CD14-positive monocyte (primary cell): ENCODE measurements around the gene LTA4H. TPM values are rescaled to one million over a fixed set of nuclear protein-coding genes. Genes with fewer than 3 reads are reported as not detected.

Experiments used
- DNase-seq, 3 donors: peaks; one replicate each; pipeline ENCODE4 v3.0.0-alpha.2; 2011 to 2022
- H2AFZ ChIP-seq: 2 replicates; pipeline ENCODE4 v1.6.0; 2012; ENCODE audit warnings: mild to moderate bottlenecking, low read depth, low read length, inconsistent platforms; ENCODE audit not compliant: insufficient read depth, poor library complexity, severe bottlenecking
- H3K27ac ChIP-seq, 2 donors: 1 replicate in 1 of 2; 2 replicates in 1 of 2; pipeline ENCODE4 v1.5.1; 2012 to 2013; ENCODE audit warnings: low read length in 2 of 2, control low read depth in 1 of 2, inconsistent platforms in 1 of 2, low read depth in 1 of 2, mild to moderate bottlenecking in 1 of 2
- H3K27me3 ChIP-seq, 2 donors: one replicate each; pipeline versions ENCODE4 v1.6.0 to v1.6.1; 2011 to 2013; ENCODE audit warnings: low read length in 2 of 2; ENCODE audit not compliant: control insufficient read depth in 2 of 2, insufficient read depth in 2 of 2
- H3K36me3 ChIP-seq, 2 donors: replicated peaks in 1 of 2; 1 replicate in 1 of 2; 2 replicates in 1 of 2; pipeline versions ENCODE4 v1.5.1 to v1.6.1; 2012 to 2013; ENCODE audit warnings: low read length in 2 of 2, control low read depth in 1 of 2, inconsistent platforms in 1 of 2, mild to moderate bottlenecking in 1 of 2; ENCODE audit not compliant: insufficient read depth in 2 of 2, control insufficient read depth in 1 of 2
- H3K4me1 ChIP-seq, 2 donors: 1 replicate in 1 of 2; 2 replicates in 1 of 2; pipeline versions ENCODE4 v1.5.1 to v1.6.1; 2012 to 2013; ENCODE audit warnings: low read length in 2 of 2, control low read depth in 1 of 2, inconsistent platforms in 1 of 2, mild to moderate bottlenecking in 1 of 2, moderate library complexity in 1 of 2; ENCODE audit not compliant: insufficient read depth in 2 of 2, control insufficient read depth in 1 of 2
- H3K4me2 ChIP-seq: replicated peaks from 2 replicates; pipeline ENCODE3; 2012; ENCODE audit warnings: low read length, moderate library complexity, mild to moderate bottlenecking; ENCODE audit not compliant: poor library complexity, severe bottlenecking; ENCODE audit errors: extremely low read depth
- H3K4me3 ChIP-seq, 3 experiments: fragments of 200-600 bp in 1 of 3; sonication (generic) in 1 of 3; replicated peaks in 1 of 3; 1 replicate in 2 of 3; 2 replicates in 1 of 3; pipeline ENCODE4 v1.5.1; 2011 to 2013; ENCODE audit warnings: low read length in 3 of 3, mild to moderate bottlenecking in 3 of 3, control low read depth in 2 of 3, low read depth in 2 of 3, inconsistent platforms in 1 of 3, moderate library complexity in 1 of 3
- H3K79me2 ChIP-seq: 2 replicates; pipeline ENCODE4 v1.6.0; 2012; ENCODE audit warnings: mild to moderate bottlenecking, control low read depth, inconsistent platforms, low read length, moderate library complexity; ENCODE audit not compliant: insufficient read depth
- H3K9ac ChIP-seq: 2 replicates; pipeline ENCODE4 v1.6.0; 2017; ENCODE audit warnings: low read length, mild to moderate bottlenecking; ENCODE audit not compliant: insufficient read depth, poor library complexity, severe bottlenecking
- H3K9me3 ChIP-seq, 2 donors: replicated peaks in 1 of 2; 1 replicate in 1 of 2; 2 replicates in 1 of 2; pipeline versions ENCODE4 v1.5.1 to v1.6.1; 2012 to 2013; ENCODE audit warnings: low read length in 2 of 2, control low read depth in 1 of 2; ENCODE audit not compliant: control insufficient read depth in 1 of 2, insufficient read depth in 1 of 2
- H4K20me1 ChIP-seq: 2 replicates; pipeline ENCODE4 v1.6.0; 2012; ENCODE audit warnings: mild to moderate bottlenecking, low read length, control low read depth, moderate library complexity; ENCODE audit not compliant: insufficient read depth
- H3K27ac Mint-ChIP-seq, 7 donors: one replicate each; pipeline ENCODE4 v1.8.0; 2020; ENCODE audit warnings: mild to moderate bottlenecking in 7 of 7, mixed read lengths in 7 of 7, moderate library complexity in 6 of 7, inconsistent platforms in 2 of 7
- H3K27me3 Mint-ChIP-seq, 3 donors: one replicate each; pipeline ENCODE4 v1.8.0; 2021 to 2022; ENCODE audit warnings: low read depth in 3 of 3, mild to moderate bottlenecking in 3 of 3, mixed read lengths in 3 of 3, moderate library complexity in 3 of 3, inconsistent platforms in 1 of 3
- H3K36me3 Mint-ChIP-seq, 2 donors: one replicate each; pipeline ENCODE4 v1.8.0; 2020; ENCODE audit warnings: mixed read lengths in 2 of 2, inconsistent platforms in 1 of 2, mild to moderate bottlenecking in 1 of 2
- H3K4me1 Mint-ChIP-seq: one replicate; pipeline ENCODE4 v1.8.0; 2020; ENCODE audit warnings: mild to moderate bottlenecking, mixed read lengths
- H3K4me3 Mint-ChIP-seq, 2 donors: one replicate each; pipeline ENCODE4 v1.8.0; 2020; ENCODE audit warnings: mild to moderate bottlenecking in 2 of 2, mixed read lengths in 2 of 2, moderate library complexity in 1 of 2
- H3K9me3 Mint-ChIP-seq, 7 donors: one replicate each; pipeline ENCODE4 v1.8.0; 2020 to 2022; ENCODE audit warnings: mixed read lengths in 7 of 7, mild to moderate bottlenecking in 6 of 7, moderate library complexity in 6 of 7, inconsistent platforms in 2 of 7
- WGBS: methylation state at CpG from one replicate; pipeline ENCODE4 v1.1.5; 2013; ENCODE audit warnings: missing lambda C conversion rate; ENCODE audit not compliant: insufficient coverage; 5-methylcytosine and 5-hydroxymethylcytosine counted together
- intact Hi-C, 2 donors: fragments of 100-400 bp; cut with micrococcal nuclease; formaldehyde crosslinking; loops; one replicate each; pipeline versions ENCODE4 v1.15.0 to v1.15.1; 2023
- polyA plus RNA-seq, 3 donors: library from polyadenylated mRNA; depleted of rRNA in 1 of 3; unstranded in 2 of 3; stranded (reverse) in 1 of 3; fragments of 300-500 nt in 2 of 3; fragments of >200 nt in 1 of 3; fragmentation: Illumina TruSeq in 2 of 3; gene quantifications; 1 replicate in 2 of 3; 2 replicates in 1 of 3; pipeline ENCODE4 v1.2.3, GENCODE V29; 2012 to 2021
- TF ChIP-seq, protein P1 (sequence below): fragments of 200-600 bp; IDR thresholded peaks from one replicate; pipeline ENCODE4 v1.8.0; 2022; ENCODE audit warnings: antibody characterized with exemption, mild to moderate bottlenecking

The LTA4H gene
- polyA plus RNA-seq, 3 donors: 278 to 963 (median 647) TPM

DNA sequence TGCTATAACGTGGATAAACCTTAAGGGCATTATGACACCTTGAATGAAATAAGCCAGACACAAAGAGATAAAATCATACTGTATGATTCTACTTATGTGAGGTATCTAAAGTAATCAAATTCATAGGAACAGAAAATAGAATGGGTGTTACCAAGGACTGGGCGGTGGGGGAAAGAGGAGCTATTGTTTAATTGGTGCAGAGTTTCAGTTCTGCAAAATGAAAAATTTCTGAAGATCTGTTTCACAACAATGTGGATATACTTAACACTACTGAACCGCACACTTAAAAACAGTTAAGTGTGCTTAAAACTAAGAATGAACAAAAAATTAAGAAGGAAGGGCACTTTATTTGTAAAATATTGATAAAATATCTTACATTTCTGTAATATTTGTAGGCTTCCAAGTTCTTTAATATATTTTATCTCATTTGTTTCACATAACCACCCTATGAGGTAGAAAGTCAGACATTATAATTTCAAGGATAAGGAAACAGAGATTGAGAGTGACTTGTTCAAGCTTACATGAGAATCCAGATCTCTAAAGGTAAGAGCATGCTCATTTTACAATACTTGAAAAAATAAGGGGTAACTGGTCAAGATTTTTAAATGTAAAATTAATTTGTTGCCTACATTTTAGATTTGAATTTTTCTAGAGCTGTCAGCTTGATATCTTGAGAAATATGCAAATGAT, 14.9 kb downstream of the LTA4H start:
- Histone ChIP-seq H3K4me3 (peak overlapping the region; percentile 2 to 57 (median 26)), H3K36me3 (peaks cover 73 to 85% of the 10 kb centered on the region in 2 donors), H4K20me1 (peaks cover 12% of the 10 kb centered on the region), H3K4me1 (peaks cover 26 to 29% of the 10 kb centered on the region in 2 donors), H3K27me3 (no peaks in the 10 kb centered on the region), H3K9ac (peak overlapping the region; percentile 15), H3K9me3 (no peaks in the 10 kb centered on the region), H3K27ac (peak overlapping the region; percentile 72 to 75), H3K4me2 (peak overlapping the region; percentile 65), H2AFZ (no peak overlapping the region), H3K79me2 (peaks cover 59% of the 10 kb centered on the region)
- Mint-ChIP-seq H3K27ac (peak overlapping the region; percentile 78 to 94 (median 92)), H3K27me3 (peaks cover 0 to 2% (median 0%) of the 10 kb centered on the region in 3 donors), H3K4me3 (peak overlapping the region in 1 of 2 donors; percentile 30), H3K36me3 (peaks cover 69 to 90% of the 10 kb centered on the region in 2 donors), H3K9me3 (no peaks in the 10 kb centered on the region), H3K4me1 (peaks cover 32% of the 10 kb centered on the region)
- intact Hi-C loops: no loop called here
- no CpG with 5 or more reads among the region's 3 CpGs for WGBS
- peak; percentile 65 to 86 (median 69) for DNase-seq
- TF ChIP-seq, protein P1, sequence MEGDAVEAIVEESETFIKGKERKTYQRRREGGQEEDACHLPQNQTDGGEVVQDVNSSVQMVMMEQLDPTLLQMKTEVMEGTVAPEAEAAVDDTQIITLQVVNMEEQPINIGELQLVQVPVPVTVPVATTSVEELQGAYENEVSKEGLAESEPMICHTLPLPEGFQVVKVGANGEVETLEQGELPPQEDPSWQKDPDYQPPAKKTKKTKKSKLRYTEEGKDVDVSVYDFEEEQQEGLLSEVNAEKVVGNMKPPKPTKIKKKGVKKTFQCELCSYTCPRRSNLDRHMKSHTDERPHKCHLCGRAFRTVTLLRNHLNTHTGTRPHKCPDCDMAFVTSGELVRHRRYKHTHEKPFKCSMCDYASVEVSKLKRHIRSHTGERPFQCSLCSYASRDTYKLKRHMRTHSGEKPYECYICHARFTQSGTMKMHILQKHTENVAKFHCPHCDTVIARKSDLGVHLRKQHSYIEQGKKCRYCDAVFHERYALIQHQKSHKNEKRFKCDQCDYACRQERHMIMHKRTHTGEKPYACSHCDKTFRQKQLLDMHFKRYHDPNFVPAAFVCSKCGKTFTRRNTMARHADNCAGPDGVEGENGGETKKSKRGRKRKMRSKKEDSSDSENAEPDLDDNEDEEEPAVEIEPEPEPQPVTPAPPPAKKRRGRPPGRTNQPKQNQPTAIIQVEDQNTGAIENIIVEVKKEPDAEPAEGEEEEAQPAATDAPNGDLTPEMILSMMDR: no peak

DNA sequence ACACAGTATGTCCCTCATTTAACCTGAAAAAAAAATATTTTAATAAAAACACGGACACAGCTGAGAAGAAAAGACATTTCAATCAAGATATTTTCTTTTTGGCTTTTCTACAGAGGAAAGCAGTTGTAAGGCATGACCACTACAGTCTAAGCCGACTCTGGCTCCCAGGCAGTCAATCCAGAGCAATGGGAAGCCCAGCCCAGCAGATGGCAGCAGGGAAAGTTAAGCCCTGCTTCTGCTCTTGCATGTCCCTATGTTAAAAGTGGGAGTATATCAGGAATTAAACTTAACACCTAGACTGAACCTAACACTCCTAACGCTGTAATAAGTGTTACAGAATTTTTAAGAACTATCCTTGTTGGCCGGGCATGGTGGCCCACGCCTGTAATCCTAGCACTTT, 19.7 kb downstream of the LTA4H start:
- H3K27me3 Mint-ChIP-seq: peaks cover 0 to 3% (median 2%) of the 10 kb centered on the region in 3 donors
- Histone ChIP-seq H3K9ac (no peak overlapping the region), H3K9me3 (no peaks in the 10 kb centered on the region), H3K27me3 (no peaks in the 10 kb centered on the region), H2AFZ (no peak overlapping the region), H3K4me3 (no peak overlapping the region), H4K20me1 (peaks cover 36% of the 10 kb centered on the region), H3K79me2 (peaks cover 26% of the 10 kb centered on the region), H3K4me1 (peaks cover 8 to 10% of the 10 kb centered on the region in 2 donors), H3K36me3 (peaks cover 81 to 87% of the 10 kb centered on the region in 2 donors), H3K4me2 (no peak overlapping the region), H3K27ac (peak overlapping the region in 1 of 2 donors; percentile 6)
- intact Hi-C loops: no loop called here
- 79% methylated on average over 4 of the region's 5 CpGs for WGBS
- H3K36me3 Mint-ChIP-seq: peaks cover 76 to 91% of the 10 kb centered on the region in 2 donors
- TF ChIP-seq, protein P1: peak; percentile 13
- peak overlapping the region in 1 of 7 donors; percentile 26 for H3K27ac Mint-ChIP-seq
- H3K9me3 Mint-ChIP-seq: no peaks in the 10 kb centered on the region
- H3K4me1 Mint-ChIP-seq: peaks cover 15% of the 10 kb centered on the region
- H3K4me3 Mint-ChIP-seq: no peak overlapping the region
- DNase-seq: no peak
